ENCODE measurements around the gene SESN2. TPM values are rescaled to one million over a fixed set of nuclear protein-coding genes. Genes with fewer than 3 reads are reported as not detected.

The SESN2 gene
- total RNA-seq, 6 experiments from 2014 or later, result 4.5 to 17.9 (median 14.0) TPM

DNA sequence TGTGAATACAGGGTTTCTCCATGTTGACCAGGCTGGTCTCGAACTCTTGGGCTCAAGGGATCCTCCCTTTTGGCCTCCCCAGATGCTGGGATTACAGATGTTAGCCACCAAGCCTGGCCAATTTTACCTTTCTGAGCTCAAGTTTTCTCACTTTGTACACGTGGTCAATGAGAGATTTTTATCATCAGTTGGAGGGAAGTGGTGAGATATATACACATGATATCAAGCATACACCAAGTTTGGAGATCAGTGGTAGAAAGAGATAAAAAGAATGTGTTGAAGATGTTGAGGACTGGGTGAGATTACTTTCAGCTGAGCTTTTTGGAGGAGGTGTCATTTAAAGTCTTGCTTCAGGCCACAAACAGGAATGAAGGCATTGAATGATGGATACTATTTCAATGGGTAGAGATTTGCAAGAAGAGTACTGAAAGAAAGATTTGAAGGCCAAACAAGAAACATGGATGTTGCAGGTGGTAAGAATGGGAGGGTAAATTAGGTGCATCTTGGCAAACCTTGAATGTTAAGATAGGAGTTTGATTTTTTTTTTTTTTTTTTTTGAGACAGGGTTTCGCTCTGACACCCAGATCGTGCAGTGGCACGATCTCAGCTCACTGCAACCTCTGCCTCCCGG is 3.0 kb upstream of the SESN2 start:
- intact Hi-C loops (cut with DNase I), result no loop called here
- TF ChIP-seq POLR2A (IDR thresholded peaks at IDR 0.05), result no peak
- no peak for TF ChIP-seq CTCF (IDR thresholded peaks at IDR 0.05)
- peaks cover 0 to 26% (median 4%) of the 10 kb centered on the region in 4 donors for H3K4me1 ChIP-seq
- 76% methylated on average over 6 of the region's 6 CpGs for WGBS (ENCODE audit: insufficient coverage, low coverage, low lambda C conversion rate, missing lambda C conversion rate)
- DNase-seq (no peak), ATAC-seq (no peak)
- no peak overlapping the region for H3K4me3 ChIP-seq
- H3K9me3 ChIP-seq, result no peaks in the 10 kb centered on the region
- H3K27ac ChIP-seq, result no peak overlapping the region
- H3K36me3 ChIP-seq, result no peaks in the 10 kb centered on the region
- H3K27me3 ChIP-seq, result no peaks in the 10 kb centered on the region

- no peak for DNase-seq
- Histone ChIP-seq H3K4me1 (peaks cover 0 to 25% (median 4%) of the 10 kb centered on the region in 4 donors), H3K9me3 (no peaks in the 10 kb centered on the region), H3K4me3 (no peak overlapping the region), H3K27ac (no peak overlapping the region), H3K36me3 (no peaks in the 10 kb centered on the region), H3K27me3 (no peaks in the 10 kb centered on the region)
- ATAC-seq, result no peak
- 100% methylated on average over 2 of the region's 4 CpGs for WGBS (ENCODE audit: insufficient coverage, low coverage, low lambda C conversion rate, missing lambda C conversion rate)
- intact Hi-C loops (cut with DNase I), result no loop called here
- TF ChIP-seq POLR2A (IDR thresholded peaks at IDR 0.05) (no peak), CTCF (IDR thresholded peaks at IDR 0.05) (no peak)
Observed at GRCh38 chr1:28257736-28258135, 1.6 kb upstream of the SESN2 start.

DNA sequence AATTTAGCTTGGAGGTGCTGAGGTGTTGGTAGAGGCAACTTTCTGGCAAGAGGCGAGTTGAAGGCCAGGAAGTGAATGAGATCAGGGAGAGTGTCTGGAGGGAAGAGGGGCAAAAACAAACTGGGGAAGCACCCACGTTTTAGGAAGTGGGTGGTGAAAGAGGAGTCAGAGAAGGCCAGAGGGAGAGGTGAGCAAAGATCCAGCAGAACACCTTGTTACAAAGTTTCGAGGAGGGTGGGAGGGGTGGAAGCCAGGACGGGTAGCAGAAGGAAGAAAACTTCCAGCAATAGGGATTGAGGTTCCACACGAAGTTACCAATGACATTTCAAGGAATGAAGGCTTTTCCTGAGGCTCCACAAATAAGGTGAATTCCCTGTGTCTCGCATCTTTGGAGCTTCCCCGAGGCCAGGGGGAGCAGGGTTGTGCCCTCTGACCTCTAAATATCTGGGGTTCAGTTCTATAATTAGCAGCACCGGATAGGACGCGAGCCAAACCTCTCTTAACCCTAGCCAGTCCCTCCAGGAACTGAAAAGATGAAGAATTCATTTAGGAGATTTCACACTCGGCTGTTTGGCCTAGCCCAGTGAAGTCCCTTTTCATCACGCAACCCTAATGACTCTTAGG is 578 bp upstream of the SESN2 start:
- Histone ChIP-seq H3K4me3 (peak overlapping the region in 2 of 3 donors; percentile 99), H3K36me3 (no peaks in the 10 kb centered on the region), H3K4me1 (peaks cover 0 to 35% (median 9%) of the 10 kb centered on the region in 4 donors), H3K27me3 (no peaks in the 10 kb centered on the region), H3K27ac (peak overlapping the region in 2 of 3 donors; percentile 39 to 63), H3K9me3 (no peaks in the 10 kb centered on the region)
- 7% methylated on average over 11 of the region's 12 CpGs for WGBS (ENCODE audit: insufficient coverage, low coverage, low lambda C conversion rate, missing lambda C conversion rate)
- ATAC-seq (no peak), DNase-seq (no peak)
- no peak for TF ChIP-seq POLR2A (IDR thresholded peaks at IDR 0.05)
- no peak for TF ChIP-seq CTCF (IDR thresholded peaks at IDR 0.05)
- intact Hi-C loops (cut with DNase I), result no loop called here

- WGBS (ENCODE audit: insufficient coverage, low coverage, low lambda C conversion rate, missing lambda C conversion rate), result 1% methylated on average over 18 of the region's 66 CpGs
- intact Hi-C loops (cut with DNase I), result no loop called here
Observed at GRCh38 chr1:28259934-28260802, 850 bp downstream of the SESN2 start.

More at GRCh38 chr1:28259934-28260802, 850 bp downstream of the SESN2 start:
- H3K4me3 ChIP-seq, result peak overlapping the region; percentile 81 to 99 (median 99)
- TF ChIP-seq CTCF (IDR thresholded peaks at IDR 0.05) (no peak), POLR2A (IDR thresholded peaks at IDR 0.05) (no peak)
- H3K36me3 ChIP-seq, result no peaks in the 10 kb centered on the region
- peak overlapping the region; percentile 67 to 88 (median 83) for H3K27ac ChIP-seq
- ATAC-seq (peak; percentile 18 to 29 (median 22)), DNase-seq (peak; percentile 71 to 77 (median 73))
- H3K27me3 ChIP-seq, result no peaks in the 10 kb centered on the region
- no peaks in the 10 kb centered on the region for H3K9me3 ChIP-seq
- peaks cover 0 to 49% (median 11%) of the 10 kb centered on the region in 4 donors for H3K4me1 ChIP-seq

Data from right lobe of liver (tissue), 6 donors.